Ovary (tissue), 3 donors: ENCODE measurements around the gene AKAP3.

Experiments used
- EP300 ChIP-seq: sonication (generic); formaldehyde crosslinking; IDR thresholded peaks from one replicate; pipeline ENCODE4 v1.6.1; 2017; ENCODE audit warnings: antibody characterized with exemption
- TF ChIP-seq, protein P1 (sequence below), 3 donors: fragments of 450-650 bp in 2 of 3; fragments of 200-600 bp in 1 of 3; IDR thresholded peaks; one replicate each; pipeline versions ENCODE4 v1.5.1 to v1.8.0; 2016 to 2022; ENCODE audit warnings: antibody characterized with exemption in 3 of 3, mild to moderate bottlenecking in 1 of 3
- donor health status: DM: no; HTN: no; CAD: no.

DNA sequence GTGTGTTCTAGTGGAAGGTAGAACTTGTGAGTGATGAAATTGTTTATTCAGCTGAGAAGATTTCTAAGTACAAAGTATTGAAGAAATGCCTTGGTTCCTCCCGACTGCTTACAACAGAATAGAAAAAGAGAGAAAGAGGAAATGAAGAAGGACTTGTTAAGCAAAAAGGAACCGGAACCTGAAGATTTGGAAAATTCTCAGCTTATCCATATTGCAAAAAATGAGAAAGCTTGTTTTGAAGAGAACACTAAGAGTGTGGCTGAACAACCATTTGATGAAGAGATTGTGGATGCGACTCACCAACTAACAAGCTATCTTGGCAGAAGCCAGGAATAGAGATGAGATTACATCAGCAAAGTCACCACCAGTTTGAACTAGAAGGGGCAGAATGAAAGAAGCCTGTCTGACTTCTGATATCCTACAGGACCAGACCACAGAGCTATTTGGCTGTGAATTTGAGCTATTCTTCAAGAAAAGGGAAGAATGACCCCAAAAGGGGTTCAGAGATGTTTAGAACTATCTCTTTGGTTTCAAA, 15.2 kb upstream of the AKAP3 start:
- TF ChIP-seq, protein P1, sequence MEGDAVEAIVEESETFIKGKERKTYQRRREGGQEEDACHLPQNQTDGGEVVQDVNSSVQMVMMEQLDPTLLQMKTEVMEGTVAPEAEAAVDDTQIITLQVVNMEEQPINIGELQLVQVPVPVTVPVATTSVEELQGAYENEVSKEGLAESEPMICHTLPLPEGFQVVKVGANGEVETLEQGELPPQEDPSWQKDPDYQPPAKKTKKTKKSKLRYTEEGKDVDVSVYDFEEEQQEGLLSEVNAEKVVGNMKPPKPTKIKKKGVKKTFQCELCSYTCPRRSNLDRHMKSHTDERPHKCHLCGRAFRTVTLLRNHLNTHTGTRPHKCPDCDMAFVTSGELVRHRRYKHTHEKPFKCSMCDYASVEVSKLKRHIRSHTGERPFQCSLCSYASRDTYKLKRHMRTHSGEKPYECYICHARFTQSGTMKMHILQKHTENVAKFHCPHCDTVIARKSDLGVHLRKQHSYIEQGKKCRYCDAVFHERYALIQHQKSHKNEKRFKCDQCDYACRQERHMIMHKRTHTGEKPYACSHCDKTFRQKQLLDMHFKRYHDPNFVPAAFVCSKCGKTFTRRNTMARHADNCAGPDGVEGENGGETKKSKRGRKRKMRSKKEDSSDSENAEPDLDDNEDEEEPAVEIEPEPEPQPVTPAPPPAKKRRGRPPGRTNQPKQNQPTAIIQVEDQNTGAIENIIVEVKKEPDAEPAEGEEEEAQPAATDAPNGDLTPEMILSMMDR (IDR thresholded peaks at IDR 0.05) = no peak
- TF ChIP-seq EP300 = no peak
